Calu3 (cell line): ENCODE data around the gene EME2. TPM values are rescaled to one million over a fixed set of nuclear protein-coding genes. Genes with fewer than 3 reads are reported as not detected.

Experiments
- BruUV-seq: library from RNA; stranded (reverse); fragments of 400-500 nt; replicated peaks from 2 replicates; lab custom pipeline; 2021; lab: Mats Ljungman, UMichigan
- CTCF ChIA-PET: fragments of 300-600 bp; sonication (Branson Sonifier 250); formaldehyde crosslinking; loops from one replicate; lab custom pipeline; 2022; ENCODE audit warnings: antibody characterized with exemption; lab: Charles Lee
- DNase-seq: peaks from one replicate; pipeline ENCODE4 v3.0.0; 2022
- H3K27ac Mint-ChIP-seq: one replicate; pipeline ENCODE4 v1.8.0; 2022; ENCODE audit warnings: mixed read lengths; ENCODE audit not compliant: unreplicated experiment
- H3K27me3 Mint-ChIP-seq: one replicate; pipeline ENCODE4 v1.8.0; 2022; ENCODE audit warnings: mixed read lengths; ENCODE audit not compliant: unreplicated experiment
- H3K36me3 Mint-ChIP-seq: one replicate; pipeline ENCODE4 v1.8.0; 2022; ENCODE audit warnings: mild to moderate bottlenecking, moderate library complexity, mixed read lengths; ENCODE audit not compliant: insufficient read depth, unreplicated experiment
- H3K4me1 Mint-ChIP-seq: one replicate; pipeline ENCODE4 v1.8.0; 2022; ENCODE audit warnings: mild to moderate bottlenecking, low read depth, mixed read lengths; ENCODE audit not compliant: unreplicated experiment
- H3K4me3 Mint-ChIP-seq: one replicate; pipeline ENCODE4 v1.8.0; 2022; ENCODE audit warnings: mild to moderate bottlenecking, low read depth, moderate library complexity, mixed read lengths; ENCODE audit not compliant: unreplicated experiment
- H3K9me3 Mint-ChIP-seq: one replicate; pipeline ENCODE4 v1.8.0; 2022; ENCODE audit warnings: low read depth, mixed read lengths; ENCODE audit not compliant: unreplicated experiment
- CTCF ChIP-seq: fragments of 200-600 bp; IDR thresholded peaks from one replicate; pipeline ENCODE4 v1.8.0; 2022; ENCODE audit warnings: antibody characterized with exemption; ENCODE audit not compliant: unreplicated experiment
- intact Hi-C: fragments of 100-400 bp; cut with micrococcal nuclease; formaldehyde crosslinking; loops from one replicate; pipeline ENCODE4 v1.10.0; 2022; ENCODE audit not compliant: unreplicated experiment
- total RNA-seq: library from RNA; stranded (reverse); gene quantifications from 2 replicates; pipeline ENCODE4 v1.2.3, GENCODE V29; 2022

EME2 gene
- total RNA-seq, 1 experiment from 2014 or later, result 30.8 TPM

GRCh38 chr16:1820096-1820945, 47.7 kb downstream of the EME2 start:
- Mint-ChIP-seq H3K27me3 (no peaks in the 10 kb centered on the region), H3K36me3 (peaks cover 27% of the 10 kb centered on the region), H3K27ac (no peak overlapping the region), H3K9me3 (no peaks in the 10 kb centered on the region), H3K4me1 (no peaks in the 10 kb centered on the region), H3K4me3 (no peak overlapping the region)
- no peak for DNase-seq
- TF ChIP-seq CTCF, result no peak
- BruUV-seq, result no TSS peak
- CTCF ChIA-PET, result interaction anchor here (0.6 kb wide), 1 partner anchor 191 kb away, joined by 5 read pairs; no protein-coding TSS in a partner anchor
- intact Hi-C loops, result no loop called here

GRCh38 chr16:1820946-1821290, 48.3 kb downstream of the EME2 start:
- intact Hi-C loops, result no loop called here
- no peaks in the 10 kb centered on the region for H3K27me3 Mint-ChIP-seq
- H3K9me3 Mint-ChIP-seq, result no peaks in the 10 kb centered on the region
- no peak overlapping the region for H3K27ac Mint-ChIP-seq
- CTCF ChIA-PET, result no interaction called here
- peaks cover 29% of the 10 kb centered on the region for H3K36me3 Mint-ChIP-seq
- no peak for DNase-seq
- no TSS peak for BruUV-seq
- H3K4me3 Mint-ChIP-seq, result no peak overlapping the region
- H3K4me1 Mint-ChIP-seq, result no peaks in the 10 kb centered on the region
- no peak for TF ChIP-seq CTCF

GRCh38 chr16:1821861-1822611, 49.4 kb downstream of the EME2 start:
- intact Hi-C loops, result no loop called here
- peaks cover 36% of the 10 kb centered on the region for H3K36me3 Mint-ChIP-seq
- BruUV-seq, result no TSS peak
- H3K4me1 Mint-ChIP-seq, result no peaks in the 10 kb centered on the region
- no peak overlapping the region for H3K27ac Mint-ChIP-seq
- no peaks in the 10 kb centered on the region for H3K27me3 Mint-ChIP-seq
- TF ChIP-seq CTCF, result no peak
- no peak for DNase-seq
- CTCF ChIA-PET, result interaction anchor here (0.6 kb wide), 1 partner anchor 12 kb away, joined by 4 read pairs; no protein-coding TSS in a partner anchor
- H3K9me3 Mint-ChIP-seq, result no peaks in the 10 kb centered on the region
- H3K4me3 Mint-ChIP-seq, result no peak overlapping the region

- CTCF ChIA-PET, result no interaction called here
- H3K9me3 Mint-ChIP-seq, result no peaks in the 10 kb centered on the region
- H3K4me1 Mint-ChIP-seq, result no peaks in the 10 kb centered on the region
- DNase-seq, result no peak
- intact Hi-C loops, result no loop called here
- H3K27ac Mint-ChIP-seq, result no peak overlapping the region
- no TSS peak for BruUV-seq
- H3K4me3 Mint-ChIP-seq, result no peak overlapping the region
- peaks cover 36% of the 10 kb centered on the region for H3K36me3 Mint-ChIP-seq
- no peaks in the 10 kb centered on the region for H3K27me3 Mint-ChIP-seq
- TF ChIP-seq CTCF, result no peak
Observed at GRCh38 chr16:1822801-1823200, 50.2 kb downstream of the EME2 start.
